GM19397 (cell line): ENCODE results near the gene ASPSCR1.

Experiments used
- ATAC-seq: cut with Tn5 transposase; IDR thresholded peaks from one replicate; pipeline ENCODE4 v1.9.1; 2021; ENCODE audit warnings: mild to moderate bottlenecking, moderate library complexity; ENCODE audit not compliant: unreplicated experiment

The ASPSCR1 gene

DNA sequence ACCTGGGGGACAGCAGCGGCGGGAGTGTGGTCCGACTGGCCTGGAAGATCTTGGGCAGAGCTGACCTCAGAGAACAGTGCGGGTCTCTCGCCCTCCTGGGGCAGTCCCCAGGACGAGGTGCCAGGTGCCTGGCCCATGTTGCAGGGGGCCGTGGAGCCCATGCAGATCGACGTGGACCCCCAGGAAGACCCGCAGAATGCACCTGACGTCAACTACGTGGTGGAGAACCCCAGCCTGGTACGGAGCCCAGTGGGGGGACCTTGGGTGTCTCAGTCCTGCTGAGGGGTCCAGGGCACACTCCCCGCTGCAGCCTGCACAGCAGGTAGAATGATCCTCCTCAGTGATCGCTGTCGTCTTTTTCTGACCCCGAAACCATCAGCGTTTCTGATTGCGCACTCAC, 75.7 kb downstream of the ASPSCR1 start:
- no peak for ATAC-seq

DNA sequence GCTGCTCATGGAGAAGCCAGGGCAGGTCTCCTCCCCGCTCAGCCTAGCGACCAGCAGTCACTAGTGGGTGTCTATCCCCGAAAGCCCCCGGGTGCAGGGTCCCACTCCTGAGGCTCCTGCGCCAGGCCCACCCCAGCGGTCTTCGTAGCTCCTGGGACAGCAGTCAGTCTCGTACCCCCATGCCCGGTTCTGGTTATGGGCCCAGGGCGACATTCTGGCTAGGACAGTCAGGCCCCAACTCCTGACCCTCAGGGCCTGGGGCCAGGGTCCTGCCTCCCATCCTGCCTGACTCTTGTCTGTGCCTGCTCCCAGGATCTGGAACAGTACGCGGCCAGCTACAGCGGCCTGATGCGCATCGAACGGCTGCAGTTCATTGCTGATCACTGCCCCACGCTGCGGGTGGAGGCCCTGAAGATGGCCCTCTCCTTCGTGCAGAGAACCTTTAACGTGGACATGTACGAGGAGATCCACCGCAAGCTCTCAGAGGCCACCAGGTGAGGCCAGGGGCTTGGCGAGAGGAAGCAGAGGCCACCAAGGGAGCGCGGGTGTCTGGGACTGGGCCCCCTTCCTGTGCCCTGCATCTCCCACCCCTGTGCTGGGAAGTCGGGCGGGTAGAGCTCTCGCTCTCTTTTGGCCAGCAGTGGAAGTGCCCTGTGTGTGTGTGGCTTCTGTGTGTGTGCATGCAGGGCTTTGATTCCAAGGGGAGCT, 76.3 kb downstream of the ASPSCR1 start:
- no peak for ATAC-seq

- no peak for ATAC-seq
These were observed 77.1 kb downstream of the ASPSCR1 start for GRCh38 chr17:82054351-82055022.

- no peak for ATAC-seq
These were observed 77.9 kb downstream of the ASPSCR1 start for GRCh38 chr17:82055023-82055964.

DNA sequence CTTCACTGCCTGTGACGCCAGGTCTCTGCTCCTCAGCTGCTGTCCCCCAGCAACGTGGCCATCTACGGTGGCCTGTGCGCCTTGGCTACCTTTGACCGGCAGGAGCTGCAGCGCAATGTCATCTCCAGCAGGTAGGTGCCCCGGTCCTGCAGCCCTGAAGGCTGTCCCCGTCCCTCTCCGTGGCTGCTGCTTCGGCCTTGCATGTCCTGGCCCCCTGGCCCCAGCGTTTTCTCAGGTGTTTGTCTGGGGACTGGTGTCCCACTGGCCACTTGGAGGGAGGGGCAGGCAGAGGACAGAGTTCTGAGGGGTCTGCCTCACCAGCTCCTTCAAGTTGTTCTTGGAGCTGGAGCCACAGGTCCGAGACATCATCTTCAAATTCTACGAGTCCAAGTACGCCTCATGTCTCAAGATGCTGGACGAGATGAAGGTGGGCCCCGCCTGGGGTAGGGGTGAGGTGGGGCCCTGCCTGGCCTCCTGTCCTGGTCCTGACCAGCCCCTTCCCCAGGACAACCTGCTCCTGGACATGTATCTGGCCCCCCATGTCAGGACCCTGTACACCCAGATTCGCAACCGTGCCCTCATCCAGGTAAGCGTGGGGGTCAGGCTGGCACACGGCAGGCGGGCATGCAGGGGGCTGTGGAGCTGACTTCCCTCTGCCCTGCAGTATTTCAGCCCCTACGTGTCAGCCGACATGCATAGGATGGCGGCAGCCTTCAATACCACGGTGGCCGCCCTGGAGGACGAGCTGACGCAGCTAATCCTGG, 78.7 kb downstream of the ASPSCR1 start:
- ATAC-seq: no peak

DNA sequence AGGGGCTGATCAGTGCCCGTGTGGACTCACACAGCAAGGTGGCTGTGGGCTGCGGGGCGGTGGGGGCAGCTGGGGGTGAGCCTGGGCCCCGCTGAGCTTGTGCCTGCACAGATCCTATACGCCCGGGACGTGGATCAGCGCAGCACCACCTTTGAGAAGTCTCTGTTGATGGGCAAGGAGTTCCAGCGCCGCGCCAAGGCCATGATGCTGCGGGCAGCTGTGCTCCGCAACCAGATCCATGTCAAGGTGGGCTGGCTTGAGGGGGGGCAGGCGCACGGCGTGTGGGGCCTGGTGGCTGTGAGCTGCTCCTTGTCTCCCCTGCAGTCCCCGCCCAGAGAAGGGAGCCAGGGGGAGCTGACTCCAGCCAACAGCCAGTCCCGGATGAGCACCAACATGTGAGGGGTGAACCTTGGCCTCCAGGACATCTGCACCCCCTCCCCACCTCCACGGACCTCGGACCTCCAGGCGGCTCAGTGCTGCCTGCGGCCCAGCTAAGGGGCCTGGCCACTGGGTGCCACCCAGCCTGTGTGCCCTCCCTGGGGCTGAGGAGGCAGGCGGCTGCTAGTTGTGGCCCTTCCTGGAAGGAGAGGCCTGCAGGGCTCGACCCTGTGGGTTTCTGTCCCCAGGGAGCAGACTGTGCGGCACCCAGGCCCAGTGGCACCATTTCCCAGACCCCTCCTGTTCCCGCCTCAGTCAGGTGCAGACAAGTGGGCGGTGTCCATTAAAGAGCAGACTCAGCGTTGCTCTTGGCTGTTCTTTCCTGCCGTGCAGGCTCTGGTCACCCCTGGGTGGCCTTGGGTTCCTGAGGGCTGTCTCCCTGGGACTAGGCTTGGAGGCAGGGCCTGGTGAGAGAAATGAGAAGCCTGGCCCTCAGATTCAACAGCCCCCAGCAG, 79.5 kb downstream of the ASPSCR1 start:
- ATAC-seq: no peak

DNA sequence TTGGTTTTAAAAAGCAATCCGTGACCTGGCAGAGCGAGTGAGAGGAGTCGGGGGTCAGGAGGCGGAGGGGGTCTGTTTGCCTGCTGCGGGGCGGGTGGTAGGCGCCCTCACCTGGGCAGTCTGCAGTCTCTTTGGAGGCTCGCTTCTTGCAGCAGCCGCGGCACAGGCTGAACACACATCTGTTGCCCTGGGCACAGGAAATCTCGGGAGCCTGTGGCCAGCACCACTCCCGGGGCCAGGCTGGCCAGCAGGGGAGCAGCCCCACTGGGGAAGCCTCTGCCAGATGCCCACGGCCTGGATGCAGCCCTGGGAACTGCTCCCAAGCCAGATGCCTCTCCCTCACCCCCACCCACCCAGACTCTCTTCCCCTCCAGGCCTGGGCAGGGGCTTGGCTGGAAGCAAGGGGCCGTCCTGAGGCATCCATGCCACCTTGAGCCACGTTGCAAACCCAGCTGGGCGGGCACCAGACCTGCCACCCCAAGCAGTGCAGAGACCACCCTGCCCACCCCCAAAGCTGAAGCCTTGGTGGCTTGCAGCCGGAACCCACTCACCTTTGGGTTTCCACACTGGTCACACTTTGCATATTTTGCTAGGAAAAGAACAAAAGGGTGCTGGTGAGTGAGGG, 80.9 kb downstream of the ASPSCR1 start:
- no peak for ATAC-seq

GRCh38 chr17:82058855-82059249, 81.4 kb downstream of the ASPSCR1 start:
- ATAC-seq: no peak

DNA sequence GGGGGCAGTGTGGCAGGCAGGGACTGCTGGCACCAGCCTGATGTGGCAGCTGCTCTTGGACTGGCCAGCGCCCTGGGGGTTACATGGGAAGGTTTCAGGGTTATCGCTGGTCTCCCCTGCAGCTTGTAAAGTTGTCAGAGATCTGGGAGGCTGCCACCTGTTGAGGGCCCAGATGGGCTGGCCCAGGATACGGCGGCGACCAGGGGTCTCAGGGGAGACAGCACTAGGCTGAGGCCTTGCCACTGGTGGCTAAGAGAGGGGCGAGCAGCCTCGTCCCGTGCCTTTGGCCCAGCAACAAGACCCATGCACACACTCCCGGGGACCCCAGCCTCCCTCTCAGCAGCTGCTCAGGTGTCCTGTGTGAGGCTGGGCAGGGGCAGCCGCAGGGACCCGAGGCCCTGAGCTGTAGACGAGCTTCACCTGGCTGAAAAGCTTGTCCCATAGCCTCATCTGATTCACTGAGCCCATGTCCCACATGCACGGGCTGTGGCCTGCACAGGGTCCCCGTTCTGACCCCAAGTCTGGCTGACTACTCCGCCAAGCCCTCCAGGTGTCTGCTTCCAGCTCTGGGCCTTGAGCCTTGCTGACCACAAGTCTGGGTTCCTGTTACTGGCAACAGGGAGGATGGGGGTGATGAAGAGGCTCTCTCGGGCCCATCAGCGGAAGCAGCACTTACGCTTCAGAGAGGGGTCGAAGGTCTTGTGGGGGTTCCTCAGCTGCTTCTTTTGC, 82.0 kb downstream of the ASPSCR1 start:
- no peak for ATAC-seq

DNA sequence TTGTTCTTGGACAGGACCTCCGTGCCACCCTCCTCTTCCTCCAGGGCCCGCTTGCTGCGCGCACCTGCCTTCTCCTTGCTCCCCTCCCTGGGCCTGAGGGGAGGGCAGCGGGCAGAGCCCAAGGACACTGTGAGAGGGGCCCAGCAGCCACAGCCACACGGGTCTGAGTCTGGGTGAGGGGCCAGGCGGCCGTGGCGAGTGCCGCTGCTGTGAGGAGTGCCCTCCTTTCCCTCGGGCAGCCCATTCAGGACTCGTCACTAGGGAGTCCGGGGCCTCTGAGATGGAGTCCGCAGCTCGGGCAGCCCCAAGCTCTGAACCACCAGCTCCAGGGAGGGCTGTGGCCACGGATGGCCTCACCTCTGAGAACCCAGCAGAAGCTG, 82.6 kb downstream of the ASPSCR1 start:
- no peak for ATAC-seq

DNA sequence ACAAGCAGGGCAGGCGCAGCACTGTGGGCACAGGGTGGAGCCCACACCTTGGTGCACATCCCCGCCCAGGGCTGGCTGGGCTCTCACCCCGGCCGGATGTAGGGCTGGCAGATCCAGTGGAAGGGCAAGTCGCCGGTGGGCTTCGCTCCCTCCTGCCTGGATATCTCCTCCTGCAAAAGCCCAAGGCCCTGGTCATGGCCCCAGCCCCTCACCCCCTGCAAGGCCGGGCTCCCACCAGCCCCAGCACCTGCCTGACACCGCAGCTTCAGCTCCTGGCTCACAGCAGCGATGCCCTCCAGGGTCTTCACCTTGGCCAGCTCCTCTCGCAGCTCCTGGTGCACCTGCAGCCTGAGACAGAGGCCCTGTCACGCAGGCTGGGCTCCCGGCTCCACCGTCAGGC, 83.2 kb downstream of the ASPSCR1 start:
- ATAC-seq: no peak

DNA sequence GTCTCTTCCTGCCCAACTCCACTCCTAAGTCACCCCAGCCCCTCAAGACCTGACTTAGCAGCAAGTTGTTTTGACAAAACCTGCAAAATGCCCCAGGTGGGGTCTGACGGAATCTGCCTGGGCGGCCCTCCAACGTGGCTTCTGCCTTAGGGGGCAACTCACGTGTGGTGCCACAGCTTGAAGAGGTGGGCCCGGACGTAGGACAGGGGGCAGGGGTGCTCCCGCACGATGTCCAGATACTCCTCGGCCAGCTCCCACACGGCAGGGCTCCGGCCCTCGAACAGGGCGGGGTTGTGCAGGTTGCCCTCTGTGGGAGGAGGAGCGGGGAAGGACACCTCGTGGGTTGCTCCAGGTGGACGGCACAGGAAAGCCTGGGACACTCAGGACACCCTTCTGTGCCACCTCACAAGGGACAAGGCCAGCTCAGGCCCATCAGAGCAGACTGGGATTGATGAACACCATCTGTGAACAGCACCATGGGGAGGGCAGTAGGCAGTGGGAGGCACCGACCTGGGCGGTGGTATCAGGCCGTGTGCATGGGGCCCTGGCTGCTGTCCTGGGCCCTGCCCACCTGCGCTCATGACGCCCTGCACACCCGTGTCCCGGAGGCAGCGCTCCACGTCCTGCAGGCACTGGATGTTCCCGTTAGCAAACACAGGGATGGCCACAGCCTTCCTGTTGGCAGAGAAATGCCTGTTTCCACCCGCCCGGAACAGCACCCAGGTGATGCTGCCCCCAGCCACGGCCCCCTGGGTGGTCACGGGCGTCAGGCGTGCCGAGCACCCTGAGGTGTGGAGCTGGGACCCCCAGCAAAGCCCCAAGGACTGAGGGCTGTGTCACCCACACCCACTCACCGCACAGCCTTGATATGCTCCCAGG, 83.9 kb downstream of the ASPSCR1 start:
- ATAC-seq: no peak

- ATAC-seq: no peak
These were observed 84.9 kb downstream of the ASPSCR1 start for GRCh38 chr17:82062076-82062983.

GRCh38 chr17:82062984-82063368, 85.5 kb downstream of the ASPSCR1 start:
- ATAC-seq: no peak

GRCh38 chr17:82063424-82064415, 86.3 kb downstream of the ASPSCR1 start:
- no peak for ATAC-seq
